WTC11 (cell line): ENCODE data around the gene WWP2. TPM values are rescaled to one million over a fixed set of nuclear protein-coding genes. Genes with fewer than 3 reads are reported as not detected.

Experiments
- ATAC-seq: fragments of 200-7000 bp; cut with Tn5 transposase; 2 replicates; pipeline ENCODE4 v1.10.0; 2021; ENCODE audit warnings: mild to moderate bottlenecking, moderate library complexity
- CTCF ChIA-PET: fragments of 300-600 bp; sonication (Branson Sonifier 250); formaldehyde crosslinking; loops from one replicate; lab custom pipeline; 2021; ENCODE audit warnings: antibody characterized with exemption; lab: Charles Lee
- POLR2A ChIA-PET: fragments of 350-600 bp; sonication (Branson Sonifier 250); formaldehyde crosslinking; loops from one replicate; lab custom pipeline; 2021; ENCODE audit warnings: antibody characterized with exemption; lab: Charles Lee
- DNase-seq: peaks from one replicate; pipeline ENCODE4 v3.0.0; 2021; ENCODE audit warnings: low spot score
- H3K27ac Mint-ChIP-seq: 2 replicates; pipeline ENCODE4 v1.8.0; 2021; ENCODE audit warnings: mixed read lengths
- H3K27me3 Mint-ChIP-seq: 2 replicates; pipeline ENCODE4 v1.8.0; 2021; ENCODE audit warnings: low read depth, mild to moderate bottlenecking, moderate library complexity, mixed read lengths
- H3K36me3 Mint-ChIP-seq: 2 replicates; pipeline ENCODE4 v1.8.0; 2021; ENCODE audit warnings: mixed read lengths
- H3K4me1 Mint-ChIP-seq: 2 replicates; pipeline ENCODE4 v1.8.0; 2022; ENCODE audit warnings: mixed read lengths
- H3K4me3 Mint-ChIP-seq: 2 replicates; pipeline ENCODE4 v1.8.0; 2021; ENCODE audit warnings: mild to moderate bottlenecking, moderate library complexity, mixed read lengths
- H3K9me3 Mint-ChIP-seq: 2 replicates; pipeline ENCODE4 v1.8.0; 2021; ENCODE audit warnings: mixed read lengths
- ATF1 ChIP-seq: sonication (generic); formaldehyde crosslinking; IDR thresholded peaks from 2 replicates; pipeline ENCODE4 v1.8.1; 2023; ENCODE audit warnings: mild to moderate bottlenecking, moderate library complexity, missing genetic modification reagents
- CREB1 ChIP-seq: sonication (generic); formaldehyde crosslinking; IDR thresholded peaks from 2 replicates; pipeline ENCODE4 v1.8.0; 2023; ENCODE audit warnings: mild to moderate bottlenecking, missing genetic modification reagents
- CREM ChIP-seq: sonication (generic); formaldehyde crosslinking; IDR thresholded peaks from 2 replicates; pipeline ENCODE4 v1.8.1; 2022; ENCODE audit warnings: mild to moderate bottlenecking, missing genetic modification reagents, moderate library complexity
- ELF4 ChIP-seq: sonication (generic); formaldehyde crosslinking; IDR thresholded peaks from 2 replicates; pipeline ENCODE4 v1.8.1; 2022; ENCODE audit warnings: low read depth, mild to moderate bottlenecking, moderate library complexity, missing genetic modification reagents
- FOXJ3 ChIP-seq: sonication (generic); formaldehyde crosslinking; IDR thresholded peaks from 2 replicates; pipeline ENCODE4 v1.9.0; 2021; ENCODE audit warnings: missing genetic modification reagents, mild to moderate bottlenecking, borderline replicate concordance
- GRHL2 ChIP-seq: fragments of 250-450 bp; sonication (Bioruptor Pico); IDR thresholded peaks from 2 replicates; pipeline ENCODE4 v1.8.0; 2022; ENCODE audit warnings: mild to moderate bottlenecking, moderate library complexity; ENCODE audit not compliant: insufficient replicate concordance, severe bottlenecking
- MYBL2 ChIP-seq: sonication (generic); formaldehyde crosslinking; IDR thresholded peaks from 2 replicates; pipeline ENCODE4 v1.8.1; 2023; ENCODE audit warnings: mild to moderate bottlenecking, moderate library complexity, missing genetic modification reagents
- NFATC4 ChIP-seq: fragments of 250-450 bp; sonication (Bioruptor Pico); IDR thresholded peaks from 2 replicates; pipeline ENCODE4 v1.9.0; 2021; ENCODE audit warnings: mild to moderate bottlenecking
- NFE2L1 ChIP-seq: sonication (generic); formaldehyde crosslinking; IDR thresholded peaks from 2 replicates; pipeline ENCODE4 v1.8.1; 2023; ENCODE audit warnings: missing genetic modification reagents
- NR3C1 ChIP-seq: sonication (generic); formaldehyde crosslinking; conservative IDR thresholded peaks from 2 replicates; pipeline ENCODE4 v1.8.1; 2023; ENCODE audit warnings: low read depth, mild to moderate bottlenecking, missing genetic modification reagents
- TP53 ChIP-seq: sonication (generic); formaldehyde crosslinking; IDR thresholded peaks from 2 replicates; pipeline ENCODE4 v1.8.1; 2023; ENCODE audit warnings: mild to moderate bottlenecking, missing genetic modification reagents
- total RNA-seq: library from RNA; stranded (reverse); gene quantifications from 3 replicates; pipeline ENCODE4 v1.2.3, GENCODE V29; 2021
- TF ChIP-seq, protein P1 (sequence below): fragments of 250-450 bp; sonication (Bioruptor Pico); conservative IDR thresholded peaks from 2 replicates; pipeline ENCODE4 v1.9.0; 2021; ENCODE audit warnings: mild to moderate bottlenecking
- TF ChIP-seq, protein P2 (sequence below): fragments of 250-450 bp; sonication (Bioruptor Pico); IDR thresholded peaks from 2 replicates; pipeline ENCODE4 v1.9.0; 2021; ENCODE audit warnings: mild to moderate bottlenecking
- TF ChIP-seq, protein P3 (sequence below): sonication (generic); formaldehyde crosslinking; IDR thresholded peaks from 2 replicates; pipeline ENCODE4 v1.8.1; 2022; ENCODE audit warnings: low read depth, mild to moderate bottlenecking, moderate library complexity, missing genetic modification reagents, borderline replicate concordance
- TF ChIP-seq, protein P4 (sequence below): sonication (generic); formaldehyde crosslinking; IDR thresholded peaks from 2 replicates; pipeline ENCODE4 v1.8.1; 2023; ENCODE audit warnings: mild to moderate bottlenecking, missing genetic modification reagents, borderline replicate concordance
- TF ChIP-seq, protein P5 (sequence below): sonication (generic); formaldehyde crosslinking; conservative IDR thresholded peaks from 2 replicates; pipeline ENCODE4 v1.8.1; 2023; ENCODE audit warnings: mild to moderate bottlenecking, low read depth, missing genetic modification reagents, moderate library complexity

Gene WWP2
- total RNA-seq, 1 experiment from 2014 or later, result 39.1 TPM

DNA sequence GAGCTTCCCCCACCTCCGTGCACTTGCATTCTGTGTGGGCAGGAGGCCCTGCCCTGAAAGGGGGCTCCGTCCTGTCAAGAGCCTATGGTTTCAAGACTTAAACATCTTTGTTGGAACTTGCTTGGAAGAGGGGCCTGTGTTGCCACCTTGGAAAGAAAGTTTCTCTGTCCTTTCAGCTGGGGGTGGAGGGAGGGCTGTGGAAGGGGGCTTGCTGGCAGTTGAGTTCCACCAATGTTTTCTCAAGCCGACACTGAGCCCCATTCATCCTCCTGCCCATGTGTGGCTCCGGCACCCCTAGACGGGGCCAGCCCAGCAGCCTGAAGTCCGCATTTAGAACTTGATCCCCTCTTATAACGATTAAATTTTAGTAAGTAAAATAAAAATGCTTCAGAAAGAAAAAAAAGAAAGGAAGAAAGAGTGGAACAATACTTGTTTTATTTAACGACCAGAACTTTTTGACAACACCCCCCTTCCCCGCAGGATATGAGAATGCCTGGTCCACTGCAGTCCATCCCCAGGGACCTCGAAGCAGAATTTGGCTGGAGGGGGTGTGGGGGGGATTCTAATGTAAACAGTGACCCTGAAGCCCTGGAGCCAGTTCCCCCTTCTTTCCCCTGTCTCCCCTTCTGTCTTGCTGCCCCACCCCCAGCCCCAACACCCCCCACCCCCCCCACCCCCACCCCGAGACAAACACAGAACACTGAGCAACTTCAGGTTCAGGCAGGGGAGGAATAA is 162.1 kb downstream of the WWP2 start:
- Mint-ChIP-seq H3K27me3 (no peaks in the 10 kb centered on the region), H3K4me3 (no peak overlapping the region), H3K9me3 (no peaks in the 10 kb centered on the region), H3K4me1 (peaks cover 31% of the 10 kb centered on the region), H3K27ac (peak overlapping the region; percentile 60; the same call in 1 of the 2 replicates), H3K36me3 (no peaks in the 10 kb centered on the region; the same call in 1 of the 2 replicates)
- POLR2A ChIA-PET, result interaction anchor here (0.6 kb wide), 1 partner anchor 46 kb away, joined by 3 read pairs; no protein-coding TSS in a partner anchor
- CTCF ChIA-PET, result interaction anchor here (1.6 kb wide), 1 partner anchor 13 kb away, joined by 4 read pairs; no protein-coding TSS in a partner anchor
- DNase-seq (no peak), ATAC-seq (no peak)
- TF ChIP-seq FOXJ3 (CRISPR knock-in tag), result no peak
- no peak for TF ChIP-seq CREB1 (CRISPR knock-in tag)
- no peak for TF ChIP-seq TP53 (CRISPR knock-in tag)
- TF ChIP-seq ATF1 (CRISPR knock-in tag), result no peak
- TF ChIP-seq NFE2L1 (CRISPR knock-in tag), result no peak
- TF ChIP-seq NR3C1, result no peak
- TF ChIP-seq, protein P1, sequence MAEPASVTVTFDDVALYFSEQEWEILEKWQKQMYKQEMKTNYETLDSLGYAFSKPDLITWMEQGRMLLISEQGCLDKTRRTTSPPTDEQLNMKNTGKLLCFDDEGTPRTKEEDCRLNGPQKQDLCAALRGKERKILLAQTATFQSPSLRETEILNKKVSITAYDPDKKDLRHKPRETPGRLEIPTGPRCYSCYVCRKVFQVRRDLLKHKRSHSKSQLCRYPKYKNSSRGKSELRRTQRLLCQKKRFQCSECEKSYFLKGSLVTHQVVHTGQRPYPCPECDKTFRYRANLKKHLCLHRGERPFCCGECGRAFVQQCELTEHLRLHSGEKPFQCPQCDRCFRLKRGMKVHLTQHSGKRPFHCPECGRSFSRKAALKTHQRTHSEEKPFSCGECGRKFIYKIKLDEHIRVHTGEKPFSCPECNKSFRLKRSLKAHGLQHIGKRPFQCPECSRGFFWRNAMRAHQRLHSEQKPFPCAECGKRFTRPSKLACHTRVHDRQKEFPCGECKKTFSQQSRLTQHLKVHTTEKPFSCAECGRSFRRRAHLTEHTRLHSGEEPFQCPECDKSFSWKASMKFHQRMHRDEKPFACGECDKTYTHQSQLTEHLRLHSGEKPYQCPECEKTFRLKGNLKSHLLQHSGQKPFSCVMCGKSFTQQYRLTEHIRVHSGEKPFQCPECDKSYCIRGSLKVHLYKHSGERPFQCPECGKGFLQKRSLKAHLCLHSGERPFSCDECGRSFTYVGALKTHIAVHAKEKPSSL (CRISPR knock-in tag), result no peak
- no peak for TF ChIP-seq CREM
- TF ChIP-seq, protein P2, sequence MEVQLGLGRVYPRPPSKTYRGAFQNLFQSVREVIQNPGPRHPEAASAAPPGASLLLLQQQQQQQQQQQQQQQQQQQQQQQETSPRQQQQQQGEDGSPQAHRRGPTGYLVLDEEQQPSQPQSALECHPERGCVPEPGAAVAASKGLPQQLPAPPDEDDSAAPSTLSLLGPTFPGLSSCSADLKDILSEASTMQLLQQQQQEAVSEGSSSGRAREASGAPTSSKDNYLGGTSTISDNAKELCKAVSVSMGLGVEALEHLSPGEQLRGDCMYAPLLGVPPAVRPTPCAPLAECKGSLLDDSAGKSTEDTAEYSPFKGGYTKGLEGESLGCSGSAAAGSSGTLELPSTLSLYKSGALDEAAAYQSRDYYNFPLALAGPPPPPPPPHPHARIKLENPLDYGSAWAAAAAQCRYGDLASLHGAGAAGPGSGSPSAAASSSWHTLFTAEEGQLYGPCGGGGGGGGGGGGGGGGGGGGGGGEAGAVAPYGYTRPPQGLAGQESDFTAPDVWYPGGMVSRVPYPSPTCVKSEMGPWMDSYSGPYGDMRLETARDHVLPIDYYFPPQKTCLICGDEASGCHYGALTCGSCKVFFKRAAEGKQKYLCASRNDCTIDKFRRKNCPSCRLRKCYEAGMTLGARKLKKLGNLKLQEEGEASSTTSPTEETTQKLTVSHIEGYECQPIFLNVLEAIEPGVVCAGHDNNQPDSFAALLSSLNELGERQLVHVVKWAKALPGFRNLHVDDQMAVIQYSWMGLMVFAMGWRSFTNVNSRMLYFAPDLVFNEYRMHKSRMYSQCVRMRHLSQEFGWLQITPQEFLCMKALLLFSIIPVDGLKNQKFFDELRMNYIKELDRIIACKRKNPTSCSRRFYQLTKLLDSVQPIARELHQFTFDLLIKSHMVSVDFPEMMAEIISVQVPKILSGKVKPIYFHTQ (CRISPR knock-in tag), result no peak
- TF ChIP-seq, protein P3, sequence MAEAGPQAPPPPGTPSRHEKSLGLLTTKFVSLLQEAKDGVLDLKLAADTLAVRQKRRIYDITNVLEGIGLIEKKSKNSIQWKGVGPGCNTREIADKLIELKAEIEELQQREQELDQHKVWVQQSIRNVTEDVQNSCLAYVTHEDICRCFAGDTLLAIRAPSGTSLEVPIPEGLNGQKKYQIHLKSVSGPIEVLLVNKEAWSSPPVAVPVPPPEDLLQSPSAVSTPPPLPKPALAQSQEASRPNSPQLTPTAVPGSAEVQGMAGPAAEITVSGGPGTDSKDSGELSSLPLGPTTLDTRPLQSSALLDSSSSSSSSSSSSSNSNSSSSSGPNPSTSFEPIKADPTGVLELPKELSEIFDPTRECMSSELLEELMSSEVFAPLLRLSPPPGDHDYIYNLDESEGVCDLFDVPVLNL (CRISPR knock-in tag), result no peak
- TF ChIP-seq, protein P4, sequence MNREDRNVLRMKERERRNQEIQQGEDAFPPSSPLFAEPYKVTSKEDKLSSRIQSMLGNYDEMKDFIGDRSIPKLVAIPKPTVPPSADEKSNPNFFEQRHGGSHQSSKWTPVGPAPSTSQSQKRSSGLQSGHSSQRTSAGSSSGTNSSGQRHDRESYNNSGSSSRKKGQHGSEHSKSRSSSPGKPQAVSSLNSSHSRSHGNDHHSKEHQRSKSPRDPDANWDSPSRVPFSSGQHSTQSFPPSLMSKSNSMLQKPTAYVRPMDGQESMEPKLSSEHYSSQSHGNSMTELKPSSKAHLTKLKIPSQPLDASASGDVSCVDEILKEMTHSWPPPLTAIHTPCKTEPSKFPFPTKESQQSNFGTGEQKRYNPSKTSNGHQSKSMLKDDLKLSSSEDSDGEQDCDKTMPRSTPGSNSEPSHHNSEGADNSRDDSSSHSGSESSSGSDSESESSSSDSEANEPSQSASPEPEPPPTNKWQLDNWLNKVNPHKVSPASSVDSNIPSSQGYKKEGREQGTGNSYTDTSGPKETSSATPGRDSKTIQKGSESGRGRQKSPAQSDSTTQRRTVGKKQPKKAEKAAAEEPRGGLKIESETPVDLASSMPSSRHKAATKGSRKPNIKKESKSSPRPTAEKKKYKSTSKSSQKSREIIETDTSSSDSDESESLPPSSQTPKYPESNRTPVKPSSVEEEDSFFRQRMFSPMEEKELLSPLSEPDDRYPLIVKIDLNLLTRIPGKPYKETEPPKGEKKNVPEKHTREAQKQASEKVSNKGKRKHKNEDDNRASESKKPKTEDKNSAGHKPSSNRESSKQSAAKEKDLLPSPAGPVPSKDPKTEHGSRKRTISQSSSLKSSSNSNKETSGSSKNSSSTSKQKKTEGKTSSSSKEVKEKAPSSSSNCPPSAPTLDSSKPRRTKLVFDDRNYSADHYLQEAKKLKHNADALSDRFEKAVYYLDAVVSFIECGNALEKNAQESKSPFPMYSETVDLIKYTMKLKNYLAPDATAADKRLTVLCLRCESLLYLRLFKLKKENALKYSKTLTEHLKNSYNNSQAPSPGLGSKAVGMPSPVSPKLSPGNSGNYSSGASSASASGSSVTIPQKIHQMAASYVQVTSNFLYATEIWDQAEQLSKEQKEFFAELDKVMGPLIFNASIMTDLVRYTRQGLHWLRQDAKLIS (CRISPR knock-in tag), result no peak
- no peak for TF ChIP-seq MYBL2 (CRISPR knock-in tag)
- no peak for TF ChIP-seq ELF4 (CRISPR knock-in tag)
- TF ChIP-seq GRHL2, result no peak
- TF ChIP-seq, protein P5, sequence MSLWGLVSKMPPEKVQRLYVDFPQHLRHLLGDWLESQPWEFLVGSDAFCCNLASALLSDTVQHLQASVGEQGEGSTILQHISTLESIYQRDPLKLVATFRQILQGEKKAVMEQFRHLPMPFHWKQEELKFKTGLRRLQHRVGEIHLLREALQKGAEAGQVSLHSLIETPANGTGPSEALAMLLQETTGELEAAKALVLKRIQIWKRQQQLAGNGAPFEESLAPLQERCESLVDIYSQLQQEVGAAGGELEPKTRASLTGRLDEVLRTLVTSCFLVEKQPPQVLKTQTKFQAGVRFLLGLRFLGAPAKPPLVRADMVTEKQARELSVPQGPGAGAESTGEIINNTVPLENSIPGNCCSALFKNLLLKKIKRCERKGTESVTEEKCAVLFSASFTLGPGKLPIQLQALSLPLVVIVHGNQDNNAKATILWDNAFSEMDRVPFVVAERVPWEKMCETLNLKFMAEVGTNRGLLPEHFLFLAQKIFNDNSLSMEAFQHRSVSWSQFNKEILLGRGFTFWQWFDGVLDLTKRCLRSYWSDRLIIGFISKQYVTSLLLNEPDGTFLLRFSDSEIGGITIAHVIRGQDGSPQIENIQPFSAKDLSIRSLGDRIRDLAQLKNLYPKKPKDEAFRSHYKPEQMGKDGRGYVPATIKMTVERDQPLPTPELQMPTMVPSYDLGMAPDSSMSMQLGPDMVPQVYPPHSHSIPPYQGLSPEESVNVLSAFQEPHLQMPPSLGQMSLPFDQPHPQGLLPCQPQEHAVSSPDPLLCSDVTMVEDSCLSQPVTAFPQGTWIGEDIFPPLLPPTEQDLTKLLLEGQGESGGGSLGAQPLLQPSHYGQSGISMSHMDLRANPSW (CRISPR knock-in tag), result no peak
- no peak for TF ChIP-seq NFATC4
